GM18505 (cell line): ENCODE results near the gene ZNF474.

Source experiments
- ATAC-seq: cut with Tn5 transposase; IDR thresholded peaks from one replicate; pipeline ENCODE4 v1.9.1; 2021; ENCODE audit not compliant: unreplicated experiment
- POLR2A ChIP-seq: IDR thresholded peaks from 4 replicates; pipeline ENCODE4 v1.6.1; 2011; ENCODE audit warnings: borderline replicate concordance; ENCODE audit not compliant: insufficient read depth, insufficient read length; ENCODE audit errors: extremely low read depth

ZNF474 gene

DNA sequence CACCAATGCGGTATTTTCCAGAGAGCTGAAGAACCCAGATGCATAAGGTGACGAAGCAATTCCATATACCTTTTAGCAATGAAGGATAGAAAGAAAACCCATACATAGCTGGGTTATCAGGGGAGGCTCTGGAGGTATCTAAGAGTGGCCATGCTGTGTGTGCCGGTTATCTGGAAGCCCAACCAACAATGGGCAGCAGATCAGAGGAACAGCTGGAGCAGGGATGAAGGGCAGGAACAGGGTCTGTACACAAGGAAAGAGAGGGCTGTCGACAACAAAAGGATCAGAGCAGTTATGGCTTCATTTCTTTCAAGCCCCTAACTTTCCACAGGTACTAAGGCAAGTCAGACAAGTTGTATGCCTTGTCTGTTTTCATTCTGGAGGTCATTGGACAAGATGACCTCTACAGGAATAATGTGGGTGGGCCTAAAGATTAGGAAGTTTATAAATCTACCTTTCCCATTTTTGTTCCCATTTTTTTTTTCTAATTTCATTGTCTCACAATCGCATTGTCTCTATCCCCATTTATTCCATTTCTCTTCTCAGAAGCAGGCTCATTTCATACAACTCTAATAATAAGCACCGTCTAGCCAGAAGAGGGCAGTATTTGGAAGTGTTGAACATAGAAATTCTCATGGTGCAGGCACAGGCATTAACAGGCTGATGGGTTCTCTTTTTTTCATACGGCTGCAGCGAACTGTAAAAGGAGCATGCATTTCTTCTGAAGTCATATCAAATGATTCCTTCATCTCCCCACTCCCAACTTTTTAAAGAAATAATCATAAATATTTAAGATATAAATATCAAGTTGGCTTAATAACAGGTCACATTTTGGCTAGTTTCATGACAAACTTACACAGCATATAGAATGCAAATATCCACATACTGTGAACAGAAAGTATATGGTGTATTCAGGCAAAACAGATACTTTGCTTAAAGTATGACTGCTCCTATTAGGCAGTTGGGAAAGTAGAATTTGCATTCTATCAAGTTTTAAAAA, 63.5 kb downstream of the ZNF474 start:
- peak; percentile 85 for ATAC-seq
- TF ChIP-seq POLR2A, result no peak

DNA sequence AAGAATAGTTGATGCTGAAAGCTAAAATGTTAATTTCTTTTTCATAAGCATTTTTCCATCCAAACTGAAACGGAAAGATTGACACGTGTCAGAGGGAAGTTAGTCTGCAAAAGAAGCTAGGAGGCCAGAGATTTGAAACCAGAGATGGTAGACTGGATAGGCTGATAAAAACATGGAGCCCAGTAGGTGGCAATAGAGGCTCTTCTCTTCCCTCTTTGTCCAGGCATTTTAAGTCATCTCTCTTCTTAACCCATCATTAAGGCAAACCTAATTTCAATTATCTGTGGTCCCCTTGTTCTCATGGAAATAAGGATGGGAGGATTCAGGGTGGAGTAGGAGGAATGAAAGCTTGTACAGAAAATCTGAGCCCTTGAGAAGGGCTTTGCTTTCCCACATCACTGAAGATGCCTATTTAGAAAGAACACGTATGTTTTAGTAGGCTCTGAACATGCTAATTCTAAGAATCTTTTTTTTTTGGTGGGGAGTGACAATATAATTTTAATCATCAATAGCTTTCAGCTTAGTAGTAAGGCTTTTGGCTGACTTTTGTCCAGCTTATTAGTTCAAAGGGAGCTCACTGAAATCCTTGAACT, 66.6 kb downstream of the ZNF474 start:
- TF ChIP-seq POLR2A, result no peak
- ATAC-seq, result no peak

DNA sequence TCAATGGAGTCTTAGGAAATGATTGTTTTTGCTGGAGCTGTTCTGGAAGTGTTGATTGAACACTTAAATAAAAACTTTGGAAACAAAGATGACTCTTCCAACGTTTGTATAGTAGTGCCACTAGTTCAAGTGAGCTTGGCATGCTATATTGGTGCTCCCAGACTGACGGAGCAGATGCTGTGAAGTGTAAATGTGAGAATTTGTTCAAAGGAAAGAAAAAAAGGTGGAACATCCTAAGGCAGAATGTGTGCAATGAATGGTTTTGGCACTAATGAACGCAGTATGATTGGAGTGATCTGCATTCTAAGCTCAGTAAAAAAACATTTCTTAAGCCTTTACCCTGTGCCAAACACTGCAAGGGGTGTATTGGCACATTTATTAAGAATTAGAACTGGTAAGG, 69.8 kb downstream of the ZNF474 start:
- TF ChIP-seq POLR2A, result no peak

DNA sequence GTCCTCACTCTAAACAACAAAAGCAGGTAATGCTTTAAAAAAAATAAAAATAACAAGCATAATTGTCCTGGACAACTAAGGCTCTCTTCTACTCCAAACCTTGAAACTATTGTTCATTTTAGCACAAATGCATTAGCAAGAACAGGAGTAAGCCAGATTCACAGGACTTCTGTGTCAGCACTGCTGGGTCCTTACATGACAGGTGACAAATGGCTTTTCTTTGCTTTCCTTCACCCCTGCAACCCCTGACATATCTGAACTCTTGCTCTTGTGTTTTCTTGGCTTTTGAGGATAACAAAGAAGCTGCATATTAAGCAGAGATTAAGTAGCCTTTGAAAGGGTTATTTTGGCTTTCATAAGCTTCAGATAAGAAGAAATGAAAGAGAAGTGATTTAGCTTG, 71.1 kb downstream of the ZNF474 start:
- ATAC-seq, result no peak
- no peak for TF ChIP-seq POLR2A

More for the DNA sequence above, 69.8 kb downstream of the ZNF474 start:
- no peak for ATAC-seq

DNA sequence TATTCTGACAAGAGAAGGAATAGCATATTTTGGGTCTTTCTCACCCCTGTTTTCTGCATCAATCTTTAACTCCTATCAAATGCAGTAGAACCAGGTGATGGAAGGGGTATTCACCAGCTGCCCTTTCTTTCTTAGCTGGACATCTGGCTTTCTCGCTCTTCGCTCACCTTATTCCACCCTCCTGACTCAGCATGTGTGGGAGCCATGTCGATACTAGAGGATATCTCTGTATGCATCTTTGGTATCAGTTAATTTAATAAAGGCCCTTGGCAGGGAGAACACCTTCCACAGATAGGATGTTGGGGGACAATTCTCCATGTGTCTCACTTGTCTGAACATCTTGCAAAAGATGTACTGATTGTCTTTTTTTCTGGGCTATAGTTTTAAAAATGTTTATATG, 71.5 kb downstream of the ZNF474 start:
- no peak for ATAC-seq
- TF ChIP-seq POLR2A, result no peak

DNA sequence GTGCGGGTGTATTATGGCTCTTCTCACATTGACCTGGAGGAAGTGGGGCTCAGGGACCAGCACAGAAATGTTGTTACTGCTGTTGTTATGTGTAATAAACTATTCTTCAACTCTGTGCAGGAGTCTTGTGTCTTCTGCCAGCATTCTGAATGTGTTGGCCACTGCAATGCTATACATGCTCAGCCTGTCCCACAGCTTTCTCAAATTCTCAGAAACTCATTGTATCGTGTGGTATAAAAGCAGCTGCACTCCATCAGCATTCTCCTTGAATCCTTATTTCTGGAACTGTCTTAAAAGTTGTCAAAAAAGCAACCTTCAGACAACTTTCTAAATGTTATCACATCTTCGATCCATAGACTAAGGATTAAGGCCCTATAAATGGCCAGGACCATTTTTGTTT, 72.0 kb downstream of the ZNF474 start:
- no peak for ATAC-seq

DNA sequence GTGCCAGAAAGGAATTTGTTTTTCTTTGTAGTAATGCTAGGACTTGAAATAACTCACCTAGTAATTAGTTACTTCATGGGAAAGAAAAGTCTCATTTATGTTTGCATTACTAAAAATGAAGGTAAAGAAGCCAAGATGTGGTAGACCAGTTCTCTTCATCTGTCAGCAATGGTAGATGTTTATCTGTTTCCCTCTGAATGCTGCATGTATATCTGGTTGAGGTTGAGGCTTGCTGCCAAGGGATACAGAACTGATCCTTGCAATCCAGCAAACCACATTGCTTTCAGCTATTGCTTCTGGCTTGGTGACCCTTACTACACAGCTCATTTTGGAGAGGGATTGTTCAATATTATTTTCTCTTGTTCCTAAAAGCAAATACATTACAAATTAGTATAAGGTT, 73.6 kb downstream of the ZNF474 start:
- ATAC-seq, result no peak
- no peak for TF ChIP-seq POLR2A

More for the DNA sequence above, 72.0 kb downstream of the ZNF474 start:
- TF ChIP-seq POLR2A, result no peak
